Measurements from ENCODE around the gene DMWD. TPM values are rescaled to one million over a fixed set of nuclear protein-coding genes. Genes with fewer than 3 reads are reported as not detected.

DMWD gene
- polyA plus RNA-seq, 1 of the 3 experiments (the other 2 are of a cell fraction) = 40.6 TPM

- Histone ChIP-seq H3K27ac (ENCODE audit: low read depth in 2 of 2, low read length in 1 of 2) (peak overlapping the region in 1 of 2 experiments; percentile 34; a peak in 1 of 4 replicates), H3K36me3 (replicated peaks in 1 of 2; ENCODE audit: control insufficient read depth in 1 of 2, insufficient read depth in 2 of 2, low read length in 1 of 2) (peaks cover 8 to 81% of the 10 kb centered on the region in 2 experiments), H3K4me3 (ENCODE audit: low read depth in 2 of 2, low read length in 1 of 2) (no peak overlapping the region), H3K79me2 (ENCODE audit: insufficient read depth) (no peaks in the 10 kb centered on the region), H3F3A (replicated peaks; ENCODE audit: insufficient read depth) (no peaks in the 10 kb centered on the region), H3K27me3 (ENCODE audit: insufficient read depth) (no peaks in the 10 kb centered on the region), H3K4me1 (ENCODE audit: control insufficient read depth in 1 of 2, insufficient read depth in 2 of 2, low read depth in 1 of 2, low read length in 1 of 2) (peaks cover 0 to 17% of the 10 kb centered on the region in 2 experiments; a peak in 1 of 4 replicates), H2AFZ (ENCODE audit: low read depth) (no peak overlapping the region), H3K9me3 (no peaks in the 10 kb centered on the region), H3K9ac (no peak overlapping the region), H4K20me1 (ENCODE audit: insufficient read depth) (no peaks in the 10 kb centered on the region), H3K9me2 (no peaks in the 10 kb centered on the region), H3K4me2 (no peak overlapping the region)
- TF ChIP-seq, protein P1, sequence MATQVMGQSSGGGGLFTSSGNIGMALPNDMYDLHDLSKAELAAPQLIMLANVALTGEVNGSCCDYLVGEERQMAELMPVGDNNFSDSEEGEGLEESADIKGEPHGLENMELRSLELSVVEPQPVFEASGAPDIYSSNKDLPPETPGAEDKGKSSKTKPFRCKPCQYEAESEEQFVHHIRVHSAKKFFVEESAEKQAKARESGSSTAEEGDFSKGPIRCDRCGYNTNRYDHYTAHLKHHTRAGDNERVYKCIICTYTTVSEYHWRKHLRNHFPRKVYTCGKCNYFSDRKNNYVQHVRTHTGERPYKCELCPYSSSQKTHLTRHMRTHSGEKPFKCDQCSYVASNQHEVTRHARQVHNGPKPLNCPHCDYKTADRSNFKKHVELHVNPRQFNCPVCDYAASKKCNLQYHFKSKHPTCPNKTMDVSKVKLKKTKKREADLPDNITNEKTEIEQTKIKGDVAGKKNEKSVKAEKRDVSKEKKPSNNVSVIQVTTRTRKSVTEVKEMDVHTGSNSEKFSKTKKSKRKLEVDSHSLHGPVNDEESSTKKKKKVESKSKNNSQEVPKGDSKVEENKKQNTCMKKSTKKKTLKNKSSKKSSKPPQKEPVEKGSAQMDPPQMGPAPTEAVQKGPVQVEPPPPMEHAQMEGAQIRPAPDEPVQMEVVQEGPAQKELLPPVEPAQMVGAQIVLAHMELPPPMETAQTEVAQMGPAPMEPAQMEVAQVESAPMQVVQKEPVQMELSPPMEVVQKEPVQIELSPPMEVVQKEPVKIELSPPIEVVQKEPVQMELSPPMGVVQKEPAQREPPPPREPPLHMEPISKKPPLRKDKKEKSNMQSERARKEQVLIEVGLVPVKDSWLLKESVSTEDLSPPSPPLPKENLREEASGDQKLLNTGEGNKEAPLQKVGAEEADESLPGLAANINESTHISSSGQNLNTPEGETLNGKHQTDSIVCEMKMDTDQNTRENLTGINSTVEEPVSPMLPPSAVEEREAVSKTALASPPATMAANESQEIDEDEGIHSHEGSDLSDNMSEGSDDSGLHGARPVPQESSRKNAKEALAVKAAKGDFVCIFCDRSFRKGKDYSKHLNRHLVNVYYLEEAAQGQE (IDR thresholded peaks at IDR 0.05; ENCODE audit: low read depth, low read length) = no peak
- peak; percentile 88 for TF ChIP-seq GATA2 (CRISPR knock-in tag; IDR thresholded peaks at IDR 0.05)
- WGBS (ENCODE audit: low lambda C conversion rate) = 83% methylated on average over 22 of the region's 22 CpGs
- DNase-seq = peak; percentile 70
- ChIA-PET CTCF (interaction anchor here (0.9 to 10.9 kb wide), 8 partner anchors 10 to 56 kb away, joined by 3 to 137 read pairs (median 4); partner anchors contain the start of genes DMWD and RSPH6A), POLR2A (interaction anchor here (1.2 to 1.5 kb wide), 2 partner anchors 9 to 60 kb away, joined by 3 to 9 read pairs; partner anchors contain the start of gene IRF2BP1)
Observed at GRCh38 chr19:45825917-45826893, 33.6 kb upstream of the DMWD start.

DNA sequence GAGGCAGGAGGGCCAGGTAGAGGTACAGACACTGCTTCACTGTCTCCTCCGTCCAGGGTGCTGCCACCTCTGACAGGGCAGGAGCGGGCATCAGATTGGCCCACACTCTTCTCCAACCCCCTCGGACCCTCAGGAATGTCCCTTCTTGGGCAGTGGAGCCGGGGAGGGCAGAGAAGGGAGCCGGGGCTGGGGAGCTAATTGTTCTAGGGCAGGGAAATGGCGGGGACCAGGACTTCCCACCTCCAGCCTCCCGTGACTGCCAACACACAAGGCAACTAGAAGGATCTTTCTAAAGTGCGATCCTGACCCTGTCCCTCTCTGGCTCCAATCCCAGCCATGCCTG lies 32.6 kb upstream of the DMWD start:
- 86% methylated on average over 3 of the region's 8 CpGs for WGBS (ENCODE audit: low lambda C conversion rate)
- H3K9me3 ChIP-seq = no peaks in the 10 kb centered on the region
- no peak overlapping the region for H3K9ac ChIP-seq
- no peaks in the 10 kb centered on the region for H4K20me1 ChIP-seq (ENCODE audit: insufficient read depth)
- H3K27me3 ChIP-seq (ENCODE audit: insufficient read depth) = no peaks in the 10 kb centered on the region
- H3K79me2 ChIP-seq (ENCODE audit: insufficient read depth) = no peaks in the 10 kb centered on the region
- H3K27ac ChIP-seq (ENCODE audit: low read depth in 2 of 2, low read length in 1 of 2) = no peak overlapping the region; a peak in 1 of 4 replicates
- H3F3A ChIP-seq (replicated peaks; ENCODE audit: insufficient read depth) = no peaks in the 10 kb centered on the region
- H3K4me2 ChIP-seq = no peak overlapping the region
- DNase-seq = no peak
- H3K4me1 ChIP-seq (ENCODE audit: control insufficient read depth in 1 of 2, insufficient read depth in 2 of 2, low read depth in 1 of 2, low read length in 1 of 2) = peaks cover 0 to 17% of the 10 kb centered on the region in 2 experiments; a peak in 1 of 4 replicates
- POLR2A ChIA-PET = no interaction called here
- no peak overlapping the region for H3K4me3 ChIP-seq (ENCODE audit: low read depth in 2 of 2, low read length in 1 of 2)
- H3K36me3 ChIP-seq (replicated peaks in 1 of 2; ENCODE audit: control insufficient read depth in 1 of 2, insufficient read depth in 2 of 2, low read length in 1 of 2) = peaks cover 8 to 77% of the 10 kb centered on the region in 2 experiments
- H2AFZ ChIP-seq (ENCODE audit: low read depth) = no peak overlapping the region
- CTCF ChIA-PET = interaction anchor here (3.2 to 10.9 kb wide), 2 partner anchors 9 to 57 kb away, joined by 13 to 137 read pairs; partner anchors contain the start of gene RSPH6A
- H3K9me2 ChIP-seq = no peaks in the 10 kb centered on the region
- TF ChIP-seq MXI1 (IDR thresholded peaks at IDR 0.05; ENCODE audit: low read depth, low read length) (no peak), USF2 (IDR thresholded peaks at IDR 0.05; ENCODE audit: borderline replicate concordance, low read depth, low read length) (no peak), MEF2A (IDR thresholded peaks at IDR 0.05; ENCODE audit: borderline replicate concordance, low read depth) (no peak), FOXJ3 (CRISPR knock-in tag; IDR thresholded peaks at IDR 0.05) (no peak), SIN3A (IDR thresholded peaks at IDR 0.05; ENCODE audit: borderline replicate concordance, low read depth, low read length) (no peak), NRF1 (IDR thresholded peaks at IDR 0.05; ENCODE audit: low read depth, low read length) (no peak), TAF1 (IDR thresholded peaks at IDR 0.05; ENCODE audit: borderline replicate concordance, low read depth, low read length) (no peak), MAX (IDR thresholded peaks at IDR 0.05; ENCODE audit: low read depth) (no peak), ELF1 (IDR thresholded peaks at IDR 0.05) (no peak), FOXM1 (IDR thresholded peaks at IDR 0.05; ENCODE audit: low read depth) (no peak), GATA2 (CRISPR knock-in tag; IDR thresholded peaks at IDR 0.05) (no peak), EP300 (IDR thresholded peaks at IDR 0.05; ENCODE audit: borderline replicate concordance in 1 of 2, low read depth in 1 of 2, low read length in 1 of 2) (no peak), JUND (IDR thresholded peaks at IDR 0.05) (no peak), CHD2 (IDR thresholded peaks at IDR 0.05; ENCODE audit: low read length, partially characterized antibody) (no peak)
- TF ChIP-seq, protein P2, sequence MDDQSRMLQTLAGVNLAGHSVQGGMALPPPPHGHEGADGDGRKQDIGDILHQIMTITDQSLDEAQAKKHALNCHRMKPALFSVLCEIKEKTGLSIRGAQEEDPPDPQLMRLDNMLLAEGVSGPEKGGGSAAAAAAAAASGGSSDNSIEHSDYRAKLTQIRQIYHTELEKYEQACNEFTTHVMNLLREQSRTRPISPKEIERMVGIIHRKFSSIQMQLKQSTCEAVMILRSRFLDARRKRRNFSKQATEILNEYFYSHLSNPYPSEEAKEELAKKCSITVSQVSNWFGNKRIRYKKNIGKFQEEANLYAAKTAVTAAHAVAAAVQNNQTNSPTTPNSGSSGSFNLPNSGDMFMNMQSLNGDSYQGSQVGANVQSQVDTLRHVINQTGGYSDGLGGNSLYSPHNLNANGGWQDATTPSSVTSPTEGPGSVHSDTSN (IDR thresholded peaks at IDR 0.05) = no peak

Measured in SK-N-SH (cell line).